GM19372 (cell line): ENCODE results near the gene XPO1.
"Not testable (repeated sequence)": the region's sequence is repeated elsewhere in the genome, so short reads cannot be mapped to it uniquely, and the experiment has no call there.

ENCODE experiments used
- ATAC-seq: cut with Tn5 transposase; IDR thresholded peaks from one replicate; pipeline ENCODE4 v1.9.1; 2021; ENCODE audit warnings: mild to moderate bottlenecking, low read depth, moderate library complexity; ENCODE audit not compliant: unreplicated experiment

Gene XPO1, protein sequence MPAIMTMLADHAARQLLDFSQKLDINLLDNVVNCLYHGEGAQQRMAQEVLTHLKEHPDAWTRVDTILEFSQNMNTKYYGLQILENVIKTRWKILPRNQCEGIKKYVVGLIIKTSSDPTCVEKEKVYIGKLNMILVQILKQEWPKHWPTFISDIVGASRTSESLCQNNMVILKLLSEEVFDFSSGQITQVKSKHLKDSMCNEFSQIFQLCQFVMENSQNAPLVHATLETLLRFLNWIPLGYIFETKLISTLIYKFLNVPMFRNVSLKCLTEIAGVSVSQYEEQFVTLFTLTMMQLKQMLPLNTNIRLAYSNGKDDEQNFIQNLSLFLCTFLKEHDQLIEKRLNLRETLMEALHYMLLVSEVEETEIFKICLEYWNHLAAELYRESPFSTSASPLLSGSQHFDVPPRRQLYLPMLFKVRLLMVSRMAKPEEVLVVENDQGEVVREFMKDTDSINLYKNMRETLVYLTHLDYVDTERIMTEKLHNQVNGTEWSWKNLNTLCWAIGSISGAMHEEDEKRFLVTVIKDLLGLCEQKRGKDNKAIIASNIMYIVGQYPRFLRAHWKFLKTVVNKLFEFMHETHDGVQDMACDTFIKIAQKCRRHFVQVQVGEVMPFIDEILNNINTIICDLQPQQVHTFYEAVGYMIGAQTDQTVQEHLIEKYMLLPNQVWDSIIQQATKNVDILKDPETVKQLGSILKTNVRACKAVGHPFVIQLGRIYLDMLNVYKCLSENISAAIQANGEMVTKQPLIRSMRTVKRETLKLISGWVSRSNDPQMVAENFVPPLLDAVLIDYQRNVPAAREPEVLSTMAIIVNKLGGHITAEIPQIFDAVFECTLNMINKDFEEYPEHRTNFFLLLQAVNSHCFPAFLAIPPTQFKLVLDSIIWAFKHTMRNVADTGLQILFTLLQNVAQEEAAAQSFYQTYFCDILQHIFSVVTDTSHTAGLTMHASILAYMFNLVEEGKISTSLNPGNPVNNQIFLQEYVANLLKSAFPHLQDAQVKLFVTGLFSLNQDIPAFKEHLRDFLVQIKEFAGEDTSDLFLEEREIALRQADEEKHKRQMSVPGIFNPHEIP (N-terminal part only)

DNA sequence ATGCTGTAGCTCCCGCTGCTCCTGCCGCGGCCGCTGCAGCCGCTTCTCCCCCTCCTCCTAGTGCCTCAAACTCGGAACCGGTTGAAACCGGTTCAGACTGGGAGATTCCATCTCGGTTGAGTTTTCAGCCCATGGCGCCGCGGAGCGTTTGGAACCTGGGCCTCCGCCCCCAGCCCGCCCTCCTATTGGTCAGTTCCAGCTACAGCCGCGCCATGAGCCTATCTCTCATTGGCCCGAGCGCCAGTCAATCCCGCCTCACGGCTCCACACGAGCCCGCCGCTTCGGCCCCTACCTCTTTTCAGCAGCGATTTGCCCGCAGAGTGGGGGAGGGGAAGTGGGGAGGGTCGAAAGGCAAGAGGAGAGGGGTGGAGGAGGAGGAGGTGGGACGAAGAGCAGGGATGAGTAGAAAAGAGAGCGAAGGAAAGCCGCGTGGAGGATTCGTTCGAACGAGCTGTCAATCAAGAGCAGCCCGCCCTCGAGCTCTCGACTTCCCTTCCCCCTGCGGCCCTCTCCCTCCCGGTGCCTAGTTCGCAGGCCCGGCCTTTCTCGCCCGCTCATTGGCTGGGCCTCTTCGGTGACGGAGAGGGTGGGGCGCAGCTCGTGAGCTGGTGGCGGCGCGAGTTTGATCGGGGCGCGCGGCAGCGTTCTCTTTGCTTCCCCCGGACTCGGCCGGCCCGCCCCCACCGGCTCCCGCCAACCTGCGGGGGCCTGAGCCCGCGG, at the start of gene XPO1:
Gene XPO1, minus strand, starts transcription at position 157 of the 720 bp plus-strand sequence. CDS start 4,459 bp downstream, outside the sequence.
- ATAC-seq, result peak; percentile 74

DNA sequence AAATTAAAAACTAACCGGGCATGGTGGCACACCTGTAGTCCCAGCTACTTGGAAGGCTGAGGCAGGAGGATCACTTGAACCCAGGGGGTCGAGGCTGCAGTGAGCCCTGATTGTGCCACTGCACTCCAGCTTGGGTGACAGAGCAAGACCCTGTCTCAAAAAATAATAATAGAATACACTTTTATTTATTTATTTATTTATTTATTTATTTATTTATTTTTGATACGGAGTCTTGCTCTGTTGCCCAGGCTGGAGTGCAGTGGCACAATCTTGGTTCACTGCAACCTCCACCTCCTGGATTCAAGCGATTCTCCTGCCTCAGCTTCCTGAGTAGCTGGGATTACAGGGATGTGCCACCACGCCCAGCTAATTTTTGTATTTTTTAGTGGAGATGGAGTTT, 48.8 kb upstream of the XPO1 start:
- not testable (repeated sequence) for ATAC-seq

DNA sequence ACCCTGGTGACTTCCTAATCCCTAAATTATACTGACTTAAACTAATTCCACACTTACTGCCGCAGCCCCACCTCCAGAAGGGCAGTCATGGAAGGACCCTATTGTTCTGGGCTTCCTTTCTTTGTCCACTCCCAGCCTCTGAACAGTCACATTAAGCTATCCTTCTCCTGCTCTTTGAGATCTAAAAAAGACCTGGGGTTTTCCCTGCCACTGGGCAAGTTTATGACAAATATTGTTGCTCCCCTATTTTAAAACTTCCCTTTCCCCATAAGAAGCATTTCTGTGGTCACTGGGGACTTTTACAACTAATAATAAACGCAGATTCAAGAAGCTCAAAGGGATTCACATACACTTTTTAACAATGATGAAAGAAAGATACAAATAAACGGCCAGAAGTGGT, 47.2 kb upstream of the XPO1 start:
- ATAC-seq, result no peak

DNA sequence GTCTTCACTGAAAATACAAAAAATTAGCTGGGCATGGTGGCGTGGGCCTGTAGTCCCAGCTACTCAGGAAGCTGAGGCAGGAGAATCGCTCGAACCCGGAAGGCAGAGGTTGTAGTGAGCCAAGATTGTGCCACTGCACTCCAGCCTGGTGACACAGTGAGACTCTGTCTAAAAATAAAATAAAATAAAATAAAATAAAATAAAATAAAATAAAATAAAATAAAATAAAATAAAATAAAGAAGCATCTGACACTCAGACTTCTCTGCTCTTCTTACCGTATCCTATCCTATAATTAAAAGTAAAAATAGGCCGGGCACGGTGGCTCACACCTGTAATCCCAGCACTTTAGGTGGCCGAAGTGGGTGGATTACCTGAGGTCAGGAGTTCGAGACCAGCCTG, 46.2 kb upstream of the XPO1 start:
- not testable (repeated sequence) for ATAC-seq

DNA sequence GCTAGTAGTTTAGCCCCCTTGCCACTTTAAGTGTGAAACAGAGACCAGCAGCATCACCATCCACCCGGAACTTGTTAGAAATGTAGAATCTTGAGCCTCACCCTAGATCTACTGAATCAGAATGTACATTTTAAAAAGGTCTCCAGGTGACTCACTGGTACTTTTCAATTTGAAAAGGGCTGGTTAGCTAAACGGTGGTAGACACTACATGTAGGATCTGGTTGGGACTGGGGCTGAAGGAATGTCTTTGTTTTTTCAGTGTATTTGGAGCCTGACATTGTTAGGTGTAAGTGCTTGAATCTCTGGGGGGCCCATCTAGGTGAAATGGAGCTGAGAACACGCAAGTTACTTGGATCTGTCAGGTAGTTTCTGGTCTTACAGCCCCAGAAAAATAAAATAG, 44.0 kb upstream of the XPO1 start:
- ATAC-seq, result no peak

DNA sequence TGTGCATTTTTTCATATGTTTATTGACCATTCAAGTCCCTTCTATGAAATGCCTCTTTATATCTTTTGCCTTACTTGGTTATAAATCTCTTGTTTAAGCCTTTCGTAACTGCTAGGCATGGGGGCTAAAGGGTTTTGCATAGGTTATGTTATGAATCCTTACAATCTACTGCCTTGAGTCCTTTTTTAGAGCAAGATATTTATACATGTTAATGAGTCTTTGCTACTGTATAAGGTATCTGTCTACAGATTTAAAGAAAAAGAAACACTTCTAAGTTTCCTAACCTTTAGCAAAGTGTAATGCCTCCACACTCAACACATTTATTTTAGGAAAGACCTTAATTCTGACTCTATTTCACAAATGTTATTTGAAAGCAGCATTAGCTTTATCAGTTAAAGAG, 43.6 kb upstream of the XPO1 start:
- ATAC-seq, result no peak

DNA sequence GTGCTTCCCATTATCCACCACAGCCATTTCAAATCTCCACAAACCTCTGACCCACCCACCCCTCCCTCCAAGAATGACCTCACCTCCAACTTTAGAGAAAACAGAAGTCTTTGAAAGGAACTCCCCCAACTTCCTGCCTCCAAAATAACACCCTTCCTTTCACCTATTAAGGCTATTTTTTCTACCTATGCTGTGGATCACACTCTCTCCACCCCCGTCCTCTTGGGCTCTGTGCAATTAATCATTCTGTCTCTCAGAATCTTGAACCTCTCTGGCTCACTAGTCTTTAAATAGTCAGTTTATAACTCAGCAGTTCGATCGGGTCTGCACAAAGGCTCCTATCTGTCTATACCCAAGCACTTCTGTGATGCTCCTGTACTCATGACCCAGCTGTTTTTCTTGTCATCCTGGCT, 37.3 kb upstream of the XPO1 start:
- no peak for ATAC-seq

DNA sequence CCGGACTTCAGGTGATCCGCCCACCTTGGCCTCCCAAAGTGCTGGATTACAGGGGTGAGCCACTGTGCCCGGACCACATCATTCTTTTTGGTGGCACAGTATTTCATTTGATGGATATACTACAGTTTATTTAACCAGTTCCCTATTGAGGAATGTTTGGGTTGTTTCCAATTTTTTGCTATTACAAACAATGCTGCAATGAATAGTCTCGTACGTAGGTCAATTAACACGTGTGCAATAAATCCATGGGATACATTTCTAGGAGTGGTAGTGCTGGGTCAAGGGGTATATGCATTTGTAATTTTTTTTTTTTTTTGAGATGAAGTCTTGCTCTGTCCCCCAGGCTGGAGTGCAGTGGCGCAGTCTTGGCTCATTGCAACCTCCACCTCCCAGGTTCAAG, 28.4 kb upstream of the XPO1 start:
- ATAC-seq, result no peak

DNA sequence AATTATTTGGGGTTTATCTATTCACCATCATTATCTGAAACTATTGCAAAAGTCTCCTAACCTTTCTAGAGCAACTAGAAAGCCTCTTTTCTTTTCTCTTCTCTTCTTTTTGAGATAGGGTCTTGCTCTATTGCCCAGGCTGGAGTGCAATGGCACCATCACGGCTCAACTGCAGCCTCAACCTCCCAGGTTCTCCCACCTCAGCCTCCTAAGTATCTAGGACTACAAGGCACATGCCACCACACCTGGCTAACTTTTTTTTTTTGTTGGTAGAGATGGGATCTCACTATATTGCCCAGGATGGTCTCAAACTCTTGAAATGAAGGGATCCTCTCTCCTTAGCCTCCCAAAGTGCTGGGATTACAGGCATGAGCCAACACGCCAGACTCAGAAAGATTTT, 24.5 kb upstream of the XPO1 start:
- ATAC-seq, result no peak

DNA sequence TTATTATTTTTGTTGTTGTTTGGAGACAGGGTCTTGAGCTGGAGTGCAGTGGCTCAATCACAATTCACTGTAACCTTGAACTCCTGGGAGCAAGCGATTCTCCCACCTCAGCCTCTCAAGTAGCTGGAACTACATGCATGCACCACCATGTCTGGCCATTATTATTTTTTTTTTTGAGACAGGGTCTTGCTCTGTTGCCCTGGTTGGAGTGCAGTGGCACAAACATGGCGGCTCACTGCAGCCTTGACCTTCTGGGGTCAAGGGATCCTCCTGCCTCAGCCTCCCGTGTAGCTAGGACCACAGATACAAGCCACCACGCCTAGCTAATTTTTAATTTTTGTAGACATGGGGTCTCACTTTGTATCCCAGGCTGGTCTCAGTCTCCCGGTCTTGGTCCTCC, 20.0 kb upstream of the XPO1 start:
- no peak for ATAC-seq

DNA sequence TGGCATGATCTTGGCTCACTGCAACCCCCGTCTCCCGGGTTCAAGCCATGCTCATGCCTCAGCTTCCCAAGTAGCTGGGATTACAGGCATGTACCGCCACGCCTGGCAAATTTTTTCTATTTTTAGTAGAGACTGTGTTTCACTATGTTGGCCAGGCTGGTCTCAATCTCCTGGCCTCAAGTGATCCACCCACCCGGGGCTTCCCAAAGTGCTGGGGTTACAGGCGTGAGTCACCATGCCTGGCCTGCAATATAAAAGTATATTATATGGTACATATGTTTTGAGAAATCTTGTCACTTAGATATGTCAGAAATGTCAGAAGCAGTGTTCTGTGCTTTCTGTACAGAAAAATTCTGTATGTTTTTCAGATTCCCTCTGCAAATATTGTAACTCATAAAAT, 19.2 kb upstream of the XPO1 start:
- ATAC-seq, result no peak

DNA sequence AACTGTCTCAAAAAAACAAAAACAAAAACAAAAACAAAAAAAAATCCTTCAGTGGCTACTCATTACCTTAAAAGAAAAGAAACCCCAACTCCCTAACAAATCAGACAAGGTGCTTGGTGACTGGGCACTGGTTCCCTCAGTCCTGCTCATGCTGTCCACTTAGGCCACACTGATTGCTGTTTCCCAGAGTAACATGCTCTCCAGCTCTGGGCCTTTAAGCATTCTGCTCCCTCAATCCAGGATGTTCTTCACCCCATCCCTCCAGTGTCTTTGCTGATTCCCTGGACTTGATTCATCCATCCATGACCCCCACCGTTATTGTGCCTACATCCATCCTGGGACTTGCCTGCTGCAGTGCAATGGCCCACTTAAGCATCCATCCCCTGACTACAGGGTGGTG, 16.4 kb upstream of the XPO1 start:
- no peak for ATAC-seq

DNA sequence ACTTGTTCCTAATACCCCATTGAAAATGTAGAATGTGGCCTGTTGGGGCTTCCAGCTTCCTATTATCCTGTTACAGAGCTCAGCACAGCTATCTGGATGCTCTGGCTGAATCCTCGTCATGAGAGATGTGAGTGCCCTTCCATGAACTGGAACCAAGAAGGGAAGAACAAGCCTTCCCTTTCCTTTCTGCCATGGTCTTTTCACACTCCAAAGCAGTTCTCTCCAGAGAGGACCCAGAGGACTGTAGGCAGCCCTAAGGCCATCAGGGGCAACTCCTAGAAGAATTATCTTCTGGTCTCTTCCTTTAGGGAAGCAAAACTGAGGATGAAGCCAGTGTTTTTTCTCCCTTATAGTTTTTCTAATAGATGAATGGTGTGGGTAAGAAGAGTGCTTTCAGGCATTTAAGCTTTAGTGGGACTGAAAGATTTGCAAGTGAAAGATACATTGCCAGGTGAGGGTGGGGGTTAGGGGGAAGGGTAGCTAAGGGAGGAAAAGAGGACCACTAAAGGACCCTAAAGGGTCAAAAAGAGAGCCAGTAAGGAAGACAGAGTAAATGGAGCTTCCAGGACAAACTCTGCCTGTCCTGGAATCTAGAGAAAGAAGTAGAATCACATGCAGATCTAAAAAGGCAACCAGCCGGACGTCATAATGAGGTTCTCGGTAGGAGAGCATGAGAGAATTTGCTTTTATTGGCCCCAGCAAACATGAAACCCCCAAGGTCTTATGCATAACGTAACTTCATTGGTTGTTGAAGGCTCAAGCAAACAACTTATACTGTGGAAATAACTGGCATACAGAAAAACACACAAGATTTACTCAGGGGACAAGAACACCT, 12.4 kb upstream of the XPO1 start:
- no peak for ATAC-seq

DNA sequence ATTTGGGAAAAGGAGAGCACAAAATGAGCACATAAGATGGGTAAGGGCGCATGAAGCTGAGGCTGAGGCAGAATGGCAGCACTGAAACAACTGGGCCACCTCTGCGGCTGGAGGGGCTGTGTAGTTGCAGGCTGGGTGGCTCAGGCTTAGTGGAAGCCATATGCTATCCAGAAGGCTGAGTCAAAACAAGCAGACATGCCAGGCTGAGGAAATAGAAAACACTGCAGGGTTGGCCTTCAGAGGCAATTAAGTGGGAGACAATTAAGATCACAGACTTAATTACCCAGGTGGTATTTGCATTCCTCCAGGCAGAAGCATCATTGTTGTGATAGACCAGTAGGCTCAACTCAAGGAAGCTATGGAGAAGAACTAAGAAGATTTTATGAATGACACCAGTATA, 11.4 kb upstream of the XPO1 start:
- no peak for ATAC-seq

DNA sequence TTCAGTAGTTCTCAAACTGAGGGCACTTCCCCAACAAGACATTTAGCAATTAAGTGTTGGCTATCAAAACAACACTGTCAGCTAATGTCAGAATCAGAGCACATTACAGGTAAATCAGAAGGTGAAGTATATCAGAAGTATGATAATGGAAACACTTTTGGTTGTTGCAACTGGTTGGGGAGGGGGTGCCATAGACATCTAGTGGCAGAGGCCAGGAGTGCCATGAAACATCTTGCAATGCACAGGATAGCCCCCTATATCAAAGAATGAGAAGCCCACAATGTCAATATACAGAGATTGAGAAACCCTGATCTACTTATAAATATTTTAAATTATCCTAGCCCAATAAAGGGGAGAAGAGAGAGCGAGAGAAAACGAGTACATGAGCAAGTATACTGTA, 4.9 kb upstream of the XPO1 start:
- ATAC-seq, result no peak

DNA sequence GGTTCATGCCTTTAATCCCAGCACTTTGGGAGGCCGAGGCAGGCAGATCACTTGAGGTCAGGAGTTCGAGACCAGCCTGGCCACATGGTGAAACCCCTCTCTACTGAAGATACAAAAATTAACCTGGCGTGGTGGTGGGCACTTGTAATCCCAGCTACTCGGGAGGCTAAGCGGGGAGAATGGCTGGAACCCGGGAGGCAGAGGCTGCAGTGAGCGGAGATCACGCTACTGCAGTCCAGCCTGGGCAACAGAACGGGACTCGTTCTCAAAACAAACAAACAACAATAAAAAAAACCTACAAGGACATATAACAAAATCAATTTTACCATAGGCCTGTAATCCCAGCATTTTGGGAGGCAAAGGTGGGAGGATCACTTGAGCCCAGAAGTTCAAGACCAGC, 2.0 kb upstream of the XPO1 start:
- not testable (repeated sequence) for ATAC-seq

DNA sequence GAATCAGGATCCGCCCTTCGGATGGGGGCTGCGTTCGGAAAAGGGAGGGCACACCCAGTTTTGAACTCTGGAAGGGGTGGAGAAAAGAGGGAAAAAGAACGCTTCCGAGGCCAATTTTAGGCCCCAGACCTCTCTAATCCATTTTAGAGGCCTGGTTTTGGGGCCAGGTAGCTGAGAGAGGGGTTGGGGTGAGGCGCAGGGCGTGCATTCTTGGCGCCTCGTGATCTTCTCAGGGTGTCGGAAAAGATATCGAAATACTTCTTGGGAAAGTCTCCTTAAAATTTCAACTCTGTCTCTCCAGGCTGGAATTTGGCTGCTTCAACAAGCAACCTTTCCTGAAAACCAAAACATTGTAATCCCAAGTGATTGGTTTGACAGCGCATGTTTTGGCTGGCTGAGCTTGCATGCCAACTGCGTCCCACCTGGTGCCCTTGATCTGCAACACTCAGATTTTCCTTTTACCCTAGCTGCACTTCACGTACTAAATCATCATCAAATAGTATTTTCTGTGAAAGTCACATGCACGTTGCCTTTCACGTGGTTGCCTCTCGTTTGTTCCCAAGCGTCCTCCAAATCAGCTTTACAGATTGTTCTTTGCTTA, 864 bp upstream of the XPO1 start:
- ATAC-seq, result peak; percentile 2

DNA sequence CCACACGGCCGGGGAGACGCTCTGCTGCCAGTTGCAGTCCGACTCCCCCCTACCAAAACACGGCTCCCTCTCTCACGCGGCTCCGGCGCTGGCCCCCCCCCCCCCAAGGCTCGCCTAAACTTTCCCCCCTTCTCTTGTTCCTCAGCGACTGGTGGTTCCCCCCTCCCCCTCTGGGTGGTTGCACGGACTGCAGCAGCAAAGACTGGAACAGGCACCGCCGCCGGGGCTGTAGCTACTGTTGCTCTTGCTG, 281 bp downstream of the XPO1 start:
- no peak for ATAC-seq

DNA sequence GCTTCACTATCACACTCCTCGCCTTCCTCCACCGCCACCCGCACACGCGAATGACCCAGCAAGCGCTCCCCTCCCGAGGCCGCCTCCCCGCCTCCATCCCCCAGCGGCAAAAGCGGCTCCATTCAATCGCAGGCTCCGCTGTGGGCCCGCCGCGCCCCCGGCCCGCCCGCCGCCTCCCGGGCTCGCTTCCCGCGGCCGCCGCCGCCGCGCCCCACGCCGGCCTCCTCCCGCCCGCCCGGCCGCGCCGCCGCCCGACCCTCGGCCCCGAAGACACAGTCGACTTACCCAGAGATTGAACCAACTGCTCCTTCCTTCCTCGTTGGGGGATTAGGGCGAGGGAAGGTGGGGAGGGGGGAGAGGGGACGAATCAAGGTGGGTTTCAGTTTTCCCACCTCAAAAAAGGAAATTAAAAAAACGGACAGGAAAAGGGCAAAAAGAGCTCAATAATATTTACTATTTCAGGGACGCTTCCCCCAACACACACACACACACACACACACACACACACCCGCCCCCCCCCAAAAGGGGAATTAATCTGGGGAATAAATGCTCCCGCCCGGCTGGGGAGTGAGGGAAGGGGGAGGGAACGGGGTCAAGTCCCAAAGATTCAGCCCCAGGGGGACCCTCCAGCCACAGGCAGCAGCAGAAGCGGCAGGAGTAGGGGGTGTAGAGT, 743 bp downstream of the XPO1 start:
- ATAC-seq, result no peak
